Psoas muscle (tissue), 8 donors: ENCODE measurements around the gene SIPA1L3. TPM values are rescaled to one million over a fixed set of nuclear protein-coding genes. Genes with fewer than 3 reads are reported as not detected.
A peak's percentile ranks its signal among the peaks of the same experiment; 100 is the strongest.

Source experiments
- ATAC-seq, 4 donors: fragments of 200-7000 bp; cut with Tn5 transposase; one replicate each; pipeline ENCODE4 v1.9.1; 2020; ENCODE audit warnings: moderate library complexity in 3 of 4, mild to moderate bottlenecking in 2 of 4
- DNase-seq, 2 donors: peaks; one replicate each; pipeline ENCODE4 v3.0.0-alpha.2; 2020
- H3K27ac ChIP-seq: fragments of 200-600 bp; one replicate; pipeline ENCODE4 v1.8.0; 2022
- H3K27me3 ChIP-seq, 3 donors: fragments of 200-600 bp in 1 of 3; one replicate each; pipeline versions ENCODE4 v1.6.1 to v1.8.0; 2013 to 2022; ENCODE audit warnings: low read length in 2 of 3, mild to moderate bottlenecking in 2 of 3, moderate library complexity in 1 of 3; ENCODE audit not compliant: insufficient read depth in 3 of 3
- H3K36me3 ChIP-seq, 2 donors: fragments of 200-600 bp in 1 of 2; one replicate each; pipeline versions ENCODE4 v1.6.1 to v1.8.0; 2013 to 2022; ENCODE audit warnings: low read depth in 1 of 2, mild to moderate bottlenecking in 1 of 2, moderate library complexity in 1 of 2; ENCODE audit not compliant: insufficient read depth in 1 of 2
- H3K4me1 ChIP-seq: fragments of 200-600 bp; one replicate; pipeline ENCODE4 v1.8.0; 2022
- H3K4me3 ChIP-seq: fragments of 200-600 bp; one replicate; pipeline ENCODE4 v1.8.0; 2022; ENCODE audit warnings: mild to moderate bottlenecking
- H3K9me3 ChIP-seq: fragments of 200-600 bp; one replicate; pipeline ENCODE4 v1.8.0; 2022
- WGBS, 3 donors: extraction: QIAGEN DNeasy Blood & Tissue Kit; methylation state at CpG; one replicate each; pipeline versions ENCODE4 v1.1.6 to v1.1.7; 2013; 5-methylcytosine and 5-hydroxymethylcytosine counted together
- intact Hi-C, 2 donors: fragments of 100-400 bp; cut with DNase I; formaldehyde crosslinking; loops; one replicate each; pipeline versions ENCODE4 v1.11.0 to v1.14.2; 2022
- polyA plus RNA-seq, 3 donors: library from polyadenylated mRNA; stranded (reverse); fragments of 200-250 nt; gene quantifications; one replicate each; pipeline ENCODE4 v1.2.3, GENCODE V29; 2013
- total RNA-seq, 4 donors: library from RNA; stranded (reverse); fragmentation: NEBNext Ultra II Directional in 2 of 4; extraction: Animal tissue kit (Norgen Biotek cat#: 25700) in 2 of 4; gene quantifications; one replicate each; pipeline versions ENCODE4 v1.2.1 to v1.2.4, GENCODE V29; 2021 to 2023
- TF ChIP-seq, protein P1 (sequence below): fragments of 200-600 bp; IDR thresholded peaks from one replicate; pipeline ENCODE4 v1.8.0; 2022; ENCODE audit warnings: antibody characterized with exemption
- donor health status: healthy with polysubstance abuse.
- donor health status: DM: no; HTN: no; CAD: no; lungs with moderate emphysema.
- donor health status: Bipolar disorder and iron deficiency.
- donor health status: healthy.
- donor health status: DM: yes; HTN: yes; CAD: no.
- donor health status: DM: no; HTN: no; CAD: no.
- donor health status: DM: no; HTN: no; CAD: no.
- donor health status: DM: yes; HTN: yes; CAD: no.

The SIPA1L3 gene
- total and polyA plus RNA-seq, 7 donors, result 2.9 to 28.2 (median 8.3) TPM

DNA sequence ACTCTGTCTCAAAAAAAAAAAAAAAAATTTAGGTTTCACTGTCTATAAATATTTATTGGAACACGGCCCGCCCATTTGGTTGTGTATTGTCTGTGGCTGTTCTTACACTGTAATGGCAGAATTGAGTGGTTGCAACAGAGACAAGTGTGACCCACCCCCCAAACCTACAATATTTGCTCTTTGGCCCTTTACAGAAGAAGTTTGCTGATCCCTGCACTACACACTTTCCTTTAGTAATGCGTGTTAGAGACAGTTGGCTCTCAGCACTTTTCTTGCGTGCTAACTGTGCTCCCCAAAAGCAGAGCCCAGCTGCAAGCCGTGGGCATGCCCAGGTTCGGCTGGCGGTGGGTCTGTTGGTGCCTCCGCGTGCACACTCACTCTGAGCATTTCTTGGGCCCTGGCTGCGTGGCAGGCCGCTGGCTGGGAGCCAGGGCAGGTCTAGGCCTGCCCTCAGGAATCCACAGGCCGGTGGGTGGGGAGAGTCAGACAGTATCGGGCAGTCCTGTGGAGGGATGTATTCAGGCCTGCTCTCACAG is 72.6 kb downstream of the SIPA1L3 start:
- Histone ChIP-seq H3K9me3 (no peaks in the 10 kb centered on the region), H3K4me1 (peaks cover 16% of the 10 kb centered on the region), H3K36me3 (no peaks in the 10 kb centered on the region), H3K27me3 (no peaks in the 10 kb centered on the region), H3K4me3 (no peak overlapping the region), H3K27ac (no peak overlapping the region)
- TF ChIP-seq, protein P1, sequence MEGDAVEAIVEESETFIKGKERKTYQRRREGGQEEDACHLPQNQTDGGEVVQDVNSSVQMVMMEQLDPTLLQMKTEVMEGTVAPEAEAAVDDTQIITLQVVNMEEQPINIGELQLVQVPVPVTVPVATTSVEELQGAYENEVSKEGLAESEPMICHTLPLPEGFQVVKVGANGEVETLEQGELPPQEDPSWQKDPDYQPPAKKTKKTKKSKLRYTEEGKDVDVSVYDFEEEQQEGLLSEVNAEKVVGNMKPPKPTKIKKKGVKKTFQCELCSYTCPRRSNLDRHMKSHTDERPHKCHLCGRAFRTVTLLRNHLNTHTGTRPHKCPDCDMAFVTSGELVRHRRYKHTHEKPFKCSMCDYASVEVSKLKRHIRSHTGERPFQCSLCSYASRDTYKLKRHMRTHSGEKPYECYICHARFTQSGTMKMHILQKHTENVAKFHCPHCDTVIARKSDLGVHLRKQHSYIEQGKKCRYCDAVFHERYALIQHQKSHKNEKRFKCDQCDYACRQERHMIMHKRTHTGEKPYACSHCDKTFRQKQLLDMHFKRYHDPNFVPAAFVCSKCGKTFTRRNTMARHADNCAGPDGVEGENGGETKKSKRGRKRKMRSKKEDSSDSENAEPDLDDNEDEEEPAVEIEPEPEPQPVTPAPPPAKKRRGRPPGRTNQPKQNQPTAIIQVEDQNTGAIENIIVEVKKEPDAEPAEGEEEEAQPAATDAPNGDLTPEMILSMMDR, result no peak
- DNase-seq (no peak), ATAC-seq (peak in 2 of 4 donors; percentile 22 to 69)
- intact Hi-C loops, result no loop called here
- WGBS, 3 donors, result 67 to 76% (median 69%) methylated on average over 13 of the region's 13 CpGs

DNA sequence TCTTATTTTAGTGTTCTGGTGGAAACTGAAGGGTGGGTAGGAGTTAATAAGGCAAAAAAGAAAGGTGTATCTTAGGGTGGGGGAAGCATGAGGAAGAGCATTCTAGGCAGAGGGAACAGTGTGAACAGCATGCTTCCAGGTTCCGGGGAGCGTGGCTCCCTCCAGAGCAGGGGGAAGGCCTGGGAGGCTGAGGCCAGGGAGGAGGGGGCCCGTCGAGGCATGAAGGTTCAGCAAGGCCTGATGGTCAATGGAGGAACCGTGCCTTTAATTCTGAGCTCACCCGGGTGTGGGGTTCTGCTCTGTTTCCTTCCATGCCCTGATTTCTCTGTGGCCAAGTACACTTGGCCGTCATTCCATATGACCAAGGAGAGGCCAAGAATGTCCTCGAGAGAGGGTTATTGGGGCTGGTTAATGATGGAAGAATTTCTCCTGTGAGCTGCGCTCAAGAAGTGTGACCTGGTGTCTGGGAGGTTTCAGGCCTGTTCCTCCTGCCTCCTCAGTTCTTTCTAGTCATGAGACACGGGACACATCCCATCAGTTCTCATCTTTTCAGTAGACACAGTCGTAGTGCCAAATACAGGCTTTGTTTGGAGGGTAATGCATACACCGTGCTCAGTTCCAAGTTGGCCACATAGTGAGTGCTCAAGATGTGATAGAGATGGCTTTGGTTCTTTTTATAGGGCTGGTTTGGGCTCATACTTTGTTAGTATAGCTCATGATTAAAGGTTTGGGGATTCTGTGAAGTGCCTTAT is 73.6 kb downstream of the SIPA1L3 start:
- no peak overlapping the region for H3K27ac ChIP-seq
- H3K4me1 ChIP-seq, result peaks cover 16% of the 10 kb centered on the region
- intact Hi-C loops, result no loop called here
- TF ChIP-seq, protein P1, result no peak
- H3K36me3 ChIP-seq, result no peaks in the 10 kb centered on the region
- H3K9me3 ChIP-seq, result no peaks in the 10 kb centered on the region
- DNase-seq (no peak), ATAC-seq (peak; percentile 30 to 60 (median 38))
- WGBS, 3 donors, result 48 to 57% (median 54%) methylated on average over 11 to 12 of the region's 12 CpGs
- no peak overlapping the region for H3K4me3 ChIP-seq
- H3K27me3 ChIP-seq, result no peaks in the 10 kb centered on the region

DNA sequence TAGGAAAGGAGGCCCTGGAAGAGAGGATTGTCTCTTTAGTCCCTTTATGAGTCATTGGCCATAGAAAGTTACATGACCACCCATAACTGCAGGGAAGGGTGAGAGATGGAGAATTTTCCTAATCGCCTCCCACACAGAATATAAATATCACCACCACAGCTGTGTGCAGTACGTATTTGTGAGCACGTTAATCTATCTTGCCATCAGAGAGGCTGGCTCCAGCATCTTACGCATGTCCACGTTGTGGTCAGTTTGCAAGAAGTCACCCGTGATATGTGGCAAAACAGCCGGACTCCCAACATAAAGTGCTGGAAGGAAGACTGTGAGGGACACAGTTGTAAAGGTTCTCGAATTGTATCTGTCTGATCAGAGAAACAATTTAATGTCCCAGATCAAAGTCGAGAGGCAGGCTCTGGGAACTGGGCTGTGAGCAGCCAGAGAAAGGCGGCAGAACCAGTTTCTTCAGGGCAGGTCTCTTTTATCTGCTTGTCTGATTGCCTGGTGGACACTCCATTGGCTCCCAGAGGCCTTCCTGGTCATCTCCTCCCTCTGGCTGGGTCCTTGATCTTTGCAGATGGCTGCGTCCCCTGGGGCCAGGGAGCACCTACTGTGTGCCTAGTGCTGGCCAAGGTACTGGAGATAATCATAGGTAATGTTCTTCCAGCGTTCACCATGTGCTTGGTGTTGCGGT is 74.9 kb downstream of the SIPA1L3 start:
- intact Hi-C loops, result no loop called here
- Histone ChIP-seq H3K4me1 (peaks cover 16% of the 10 kb centered on the region), H3K27ac (no peak overlapping the region), H3K9me3 (no peaks in the 10 kb centered on the region), H3K27me3 (no peaks in the 10 kb centered on the region), H3K4me3 (no peak overlapping the region), H3K36me3 (no peaks in the 10 kb centered on the region)
- DNase-seq (no peak), ATAC-seq (no peak)
- 84 to 89% (median 88%) methylated on average over 13 of the region's 13 CpGs for WGBS, 3 donors
- TF ChIP-seq, protein P1, result no peak

DNA sequence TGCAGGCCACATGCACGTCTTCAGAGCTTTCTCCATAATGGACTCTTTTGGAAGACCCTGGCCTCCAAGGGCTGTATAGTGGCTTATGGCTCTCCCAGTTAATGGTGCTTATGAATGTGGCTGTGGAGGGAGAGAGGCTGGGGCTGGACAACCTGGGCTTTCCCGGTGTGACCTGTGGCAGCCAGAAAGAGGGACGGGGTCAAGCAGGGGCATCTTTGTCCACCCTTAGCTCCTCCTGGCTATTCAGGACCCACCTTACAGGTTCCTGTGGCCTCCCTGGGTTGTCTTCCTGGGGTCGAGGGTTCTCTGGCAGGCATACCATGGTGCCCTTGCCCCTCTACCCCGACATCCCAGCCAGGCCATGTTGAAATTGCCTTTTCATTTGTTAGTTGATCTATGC is 75.6 kb downstream of the SIPA1L3 start:
- TF ChIP-seq, protein P1, result no peak
- Histone ChIP-seq H3K4me3 (no peak overlapping the region), H3K27ac (no peak overlapping the region), H3K9me3 (no peaks in the 10 kb centered on the region), H3K36me3 (no peaks in the 10 kb centered on the region), H3K4me1 (peaks cover 16% of the 10 kb centered on the region), H3K27me3 (no peaks in the 10 kb centered on the region)
- DNase-seq (no peak), ATAC-seq (no peak)
- intact Hi-C loops, result no loop called here
- WGBS, 3 donors, result 92 to 95% (median 94%) methylated on average over 5 of the region's 5 CpGs
